ENCODE measurements around the gene MGAT5.

Gene MGAT5

DNA sequence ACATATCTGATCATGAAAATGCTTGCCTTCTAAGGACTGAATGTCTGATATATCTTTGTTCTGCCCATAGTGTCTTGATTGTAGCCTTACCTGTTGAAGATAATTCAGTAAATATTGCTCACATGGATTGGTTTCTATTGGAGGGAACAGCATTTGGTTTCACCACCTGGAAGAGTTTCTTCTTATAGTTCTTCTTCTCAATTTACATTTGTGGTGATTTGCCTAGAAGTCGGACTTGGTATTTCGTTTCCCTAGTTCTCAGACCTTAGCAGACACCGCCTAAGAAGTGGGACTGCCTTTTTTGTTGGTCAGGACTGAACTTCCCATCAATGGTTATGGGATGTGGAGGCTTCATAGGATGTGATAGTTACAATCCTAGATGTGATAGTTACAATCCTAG is 20.2 kb downstream of the MGAT5 start:
- TF ChIP-seq, protein P1, sequence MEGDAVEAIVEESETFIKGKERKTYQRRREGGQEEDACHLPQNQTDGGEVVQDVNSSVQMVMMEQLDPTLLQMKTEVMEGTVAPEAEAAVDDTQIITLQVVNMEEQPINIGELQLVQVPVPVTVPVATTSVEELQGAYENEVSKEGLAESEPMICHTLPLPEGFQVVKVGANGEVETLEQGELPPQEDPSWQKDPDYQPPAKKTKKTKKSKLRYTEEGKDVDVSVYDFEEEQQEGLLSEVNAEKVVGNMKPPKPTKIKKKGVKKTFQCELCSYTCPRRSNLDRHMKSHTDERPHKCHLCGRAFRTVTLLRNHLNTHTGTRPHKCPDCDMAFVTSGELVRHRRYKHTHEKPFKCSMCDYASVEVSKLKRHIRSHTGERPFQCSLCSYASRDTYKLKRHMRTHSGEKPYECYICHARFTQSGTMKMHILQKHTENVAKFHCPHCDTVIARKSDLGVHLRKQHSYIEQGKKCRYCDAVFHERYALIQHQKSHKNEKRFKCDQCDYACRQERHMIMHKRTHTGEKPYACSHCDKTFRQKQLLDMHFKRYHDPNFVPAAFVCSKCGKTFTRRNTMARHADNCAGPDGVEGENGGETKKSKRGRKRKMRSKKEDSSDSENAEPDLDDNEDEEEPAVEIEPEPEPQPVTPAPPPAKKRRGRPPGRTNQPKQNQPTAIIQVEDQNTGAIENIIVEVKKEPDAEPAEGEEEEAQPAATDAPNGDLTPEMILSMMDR (IDR thresholded peaks at IDR 0.05; ENCODE audit: low read length): no peak
- no peak for TF ChIP-seq EZH2 (IDR thresholded peaks at IDR 0.05; ENCODE audit: borderline replicate concordance, low read length)
- Histone ChIP-seq H2AFZ (ENCODE audit: low read length) (no peak overlapping the region), H3K9me2 (ENCODE audit: low read depth, low read length) (no peaks in the 10 kb centered on the region), H3K27ac (ENCODE audit: low read depth, low read length, poor library complexity, severe bottlenecking) (peak overlapping the region; percentile 94), H4K20me1 (ENCODE audit: insufficient read depth, low read length) (no peaks in the 10 kb centered on the region), H3K4me3 (ENCODE audit: low read depth, low read length, poor library complexity, severe bottlenecking) (peak overlapping the region; percentile 34), H3K27me3 (ENCODE audit: insufficient read depth, low read length) (no peaks in the 10 kb centered on the region), H3K36me3 (ENCODE audit: insufficient read depth, low read length) (peaks cover 54% of the 10 kb centered on the region; the same call in 1 of the 2 replicates), H3K79me2 (ENCODE audit: insufficient read depth, low read length) (peaks cover 37% of the 10 kb centered on the region), H3K9ac (ENCODE audit: low read length) (peak overlapping the region; percentile 52; the same call in 1 of the 2 replicates), H3K9me3 (ENCODE audit: low read length) (no peaks in the 10 kb centered on the region), H3K4me2 (ENCODE audit: low read length) (peak overlapping the region; percentile 63), H3F3A (ENCODE audit: insufficient read depth, low read length) (no peaks in the 10 kb centered on the region), H3K4me1 (ENCODE audit: insufficient read depth, low read length, severe bottlenecking) (peaks cover 100% of the 10 kb centered on the region)

DNA sequence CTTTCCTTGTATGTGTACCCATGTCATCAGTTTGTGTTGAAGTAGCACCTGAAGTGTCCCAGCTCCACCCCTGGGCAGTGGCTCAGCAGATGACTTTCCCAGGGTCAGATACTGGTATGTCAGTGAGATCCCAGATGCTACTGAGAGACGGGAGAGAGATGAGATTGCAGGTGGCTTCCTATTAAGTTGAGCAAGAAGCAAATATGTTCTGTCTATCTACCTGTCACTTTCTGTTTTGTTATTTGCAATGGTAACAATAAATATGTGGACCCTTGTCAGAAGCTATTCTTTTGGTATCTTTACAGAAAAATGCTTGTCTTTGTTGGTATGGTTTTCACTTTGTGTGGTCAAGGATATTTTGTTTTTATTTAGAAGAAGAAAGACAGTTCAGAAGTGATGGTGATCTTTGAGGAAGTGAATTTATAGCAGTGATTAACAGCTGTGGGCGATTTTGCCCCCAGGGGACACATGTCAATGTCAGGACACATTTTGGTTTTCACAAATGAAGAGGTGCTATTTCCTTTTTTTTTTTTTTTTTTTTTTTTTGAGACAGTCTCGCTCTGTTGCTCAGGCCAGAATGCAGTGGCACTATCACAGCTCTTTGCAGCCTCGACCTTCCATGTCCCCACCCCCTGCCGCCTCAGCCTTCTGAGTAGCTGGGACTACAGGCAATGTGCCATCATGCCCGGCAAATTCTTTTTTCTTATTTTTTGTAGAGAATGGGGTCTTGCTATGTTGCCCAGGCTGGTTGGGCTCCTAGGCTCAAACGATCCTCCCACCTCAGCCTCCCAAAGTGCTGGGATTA is 21.4 kb downstream of the MGAT5 start:
- no peaks in the 10 kb centered on the region for H3F3A ChIP-seq (ENCODE audit: insufficient read depth, low read length)
- TF ChIP-seq, protein P1 (IDR thresholded peaks at IDR 0.05; ENCODE audit: low read length): no peak
- no peak for TF ChIP-seq EZH2 (IDR thresholded peaks at IDR 0.05; ENCODE audit: borderline replicate concordance, low read length)
- H3K27me3 ChIP-seq (ENCODE audit: insufficient read depth, low read length): no peaks in the 10 kb centered on the region
- no peaks in the 10 kb centered on the region for H4K20me1 ChIP-seq (ENCODE audit: insufficient read depth, low read length)
- peak overlapping the region; percentile 34 for H3K4me3 ChIP-seq (ENCODE audit: low read depth, low read length, poor library complexity, severe bottlenecking)
- H3K36me3 ChIP-seq (ENCODE audit: insufficient read depth, low read length): peaks cover 52% of the 10 kb centered on the region; the same call in 1 of the 2 replicates
- no peak overlapping the region for H2AFZ ChIP-seq (ENCODE audit: low read length)
- H3K9me3 ChIP-seq (ENCODE audit: low read length): no peaks in the 10 kb centered on the region
- peak overlapping the region; percentile 43; the same call in 1 of the 2 replicates for H3K9ac ChIP-seq (ENCODE audit: low read length)
- peak overlapping the region; percentile 94 for H3K27ac ChIP-seq (ENCODE audit: low read depth, low read length, poor library complexity, severe bottlenecking)
- peaks cover 37% of the 10 kb centered on the region for H3K79me2 ChIP-seq (ENCODE audit: insufficient read depth, low read length)
- H3K9me2 ChIP-seq (ENCODE audit: low read depth, low read length): no peaks in the 10 kb centered on the region
- H3K4me2 ChIP-seq (ENCODE audit: low read length): peak overlapping the region; percentile 63
- H3K4me1 ChIP-seq (ENCODE audit: insufficient read depth, low read length, severe bottlenecking): peaks cover 100% of the 10 kb centered on the region

DNA sequence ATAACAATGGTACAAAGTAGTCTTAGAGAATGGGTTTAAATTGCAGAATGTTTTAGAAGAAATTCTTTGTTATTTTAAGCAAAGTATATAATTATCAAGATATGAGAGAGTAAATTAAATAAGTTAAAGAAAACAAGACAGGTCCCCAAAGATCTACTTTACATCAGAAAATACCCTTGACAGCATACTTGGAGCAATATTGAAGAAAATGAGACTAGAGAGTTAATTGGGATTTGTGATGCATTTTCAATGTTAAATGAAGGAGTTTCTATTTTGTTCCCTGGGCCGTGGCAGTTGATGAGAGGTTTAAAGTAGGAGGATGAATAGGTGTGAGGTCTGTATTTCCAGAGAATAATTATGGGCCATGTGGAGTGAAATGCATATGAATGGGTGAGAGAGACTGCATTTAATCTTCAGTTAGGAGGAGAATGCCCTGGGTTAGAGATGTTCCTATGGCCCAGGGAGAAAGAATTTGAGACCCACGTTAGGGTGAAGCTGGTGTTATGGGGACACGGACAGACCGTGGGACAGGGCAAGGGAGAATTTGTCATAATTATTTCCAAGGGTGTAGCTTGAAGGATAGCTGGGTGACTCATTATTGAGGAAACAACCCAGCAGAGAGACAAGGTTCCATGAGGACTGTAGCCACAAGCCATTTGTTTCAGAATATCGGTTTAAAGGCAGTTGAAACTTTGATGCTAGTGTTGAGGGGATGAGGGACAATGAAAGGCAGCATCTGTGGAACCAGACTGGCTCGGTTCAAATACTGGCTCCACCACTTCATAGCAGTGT is 22.7 kb downstream of the MGAT5 start:
- Histone ChIP-seq H3K9me3 (ENCODE audit: low read length) (no peaks in the 10 kb centered on the region), H3K79me2 (ENCODE audit: insufficient read depth, low read length) (peaks cover 41% of the 10 kb centered on the region), H3K4me1 (ENCODE audit: insufficient read depth, low read length, severe bottlenecking) (peaks cover 100% of the 10 kb centered on the region), H3K27me3 (ENCODE audit: insufficient read depth, low read length) (no peaks in the 10 kb centered on the region), H3K4me2 (ENCODE audit: low read length) (peak overlapping the region; percentile 54), H3K9me2 (ENCODE audit: low read depth, low read length) (no peaks in the 10 kb centered on the region), H4K20me1 (ENCODE audit: insufficient read depth, low read length) (no peaks in the 10 kb centered on the region), H3K9ac (ENCODE audit: low read length) (peak overlapping the region; percentile 43; the same call in 1 of the 2 replicates), H3K27ac (ENCODE audit: low read depth, low read length, poor library complexity, severe bottlenecking) (peak overlapping the region; percentile 94), H2AFZ (ENCODE audit: low read length) (no peak overlapping the region), H3F3A (ENCODE audit: insufficient read depth, low read length) (no peaks in the 10 kb centered on the region), H3K4me3 (ENCODE audit: low read depth, low read length, poor library complexity, severe bottlenecking) (no peak overlapping the region), H3K36me3 (ENCODE audit: insufficient read depth, low read length) (peaks cover 38% of the 10 kb centered on the region; the same call in 1 of the 2 replicates)
- no peak for TF ChIP-seq EZH2 (IDR thresholded peaks at IDR 0.05; ENCODE audit: borderline replicate concordance, low read length)
- TF ChIP-seq, protein P1 (IDR thresholded peaks at IDR 0.05; ENCODE audit: low read length): no peak
